Measurements from ENCODE around the gene RAD21L1. TPM values are rescaled to one million over a fixed set of nuclear protein-coding genes. Genes with fewer than 3 reads are reported as not detected.
A peak's percentile ranks its signal among the peaks of the same experiment; 100 is the strongest.

The RAD21L1 gene
- total RNA-seq, 1 donor from 2014 or later = not detected

GRCh38 chr20:1267161-1267560 lies 41.3 kb downstream of the RAD21L1 start:
- Histone ChIP-seq H3K27me3 (peaks cover 28% of the 10 kb centered on the region), H3K36me3 (no peaks in the 10 kb centered on the region), H3K9ac (no peak overlapping the region), H3K4me2 (peak overlapping the region; percentile 83), H3K9me3 (ENCODE audit: low read depth) (no peaks in the 10 kb centered on the region), H3F3A (ENCODE audit: low read depth) (peaks cover 22% of the 10 kb centered on the region), H3K4me1 (peaks cover 8% of the 10 kb centered on the region), H2AFZ (replicated peaks) (no peak overlapping the region), H3K4me3 (peak overlapping the region; percentile 81), H3K27ac (no peak overlapping the region), H3K79me2 (ENCODE audit: low read depth) (no peaks in the 10 kb centered on the region), H4K20me1 (ENCODE audit: low read depth) (peaks cover 6% of the 10 kb centered on the region)
- peaks cover 2% of the 10 kb centered on the region for H3K9me3 Mint-ChIP-seq
- peaks cover 11% of the 10 kb centered on the region for H3K4me1 Mint-ChIP-seq
- H3K27ac Mint-ChIP-seq = no peak overlapping the region
- H3K27me3 Mint-ChIP-seq (ENCODE audit: insufficient read depth, low read depth) = peaks cover 15% of the 10 kb centered on the region
- H3K4me3 Mint-ChIP-seq = peak overlapping the region; percentile 87
- TF ChIP-seq EZH2 (IDR thresholded peaks at IDR 0.05) (no peak), CTCF (IDR thresholded peaks at IDR 0.05) (no peak), EZH2phosphoT487 (IDR thresholded peaks at IDR 0.05) (no peak)
- peak; percentile 11 for DNase-seq (ENCODE audit: low spot score)
- H3K36me3 Mint-ChIP-seq = no peaks in the 10 kb centered on the region

- peaks cover 22% of the 10 kb centered on the region for H3F3A ChIP-seq (ENCODE audit: low read depth)
- peaks cover 28% of the 10 kb centered on the region for H3K27me3 ChIP-seq
- Mint-ChIP-seq H3K4me1 (peaks cover 11% of the 10 kb centered on the region), H3K27ac (no peak overlapping the region), H3K9me3 (no peaks in the 10 kb centered on the region), H3K4me3 (peak overlapping the region; percentile 87), H3K36me3 (no peaks in the 10 kb centered on the region), H3K27me3 (ENCODE audit: insufficient read depth, low read depth) (peaks cover 15% of the 10 kb centered on the region)
- no peak overlapping the region for H3K27ac ChIP-seq
- H3K4me3 ChIP-seq = no peak overlapping the region
- peaks cover 8% of the 10 kb centered on the region for H3K4me1 ChIP-seq
- H3K4me2 ChIP-seq = no peak overlapping the region
- H3K9me3 ChIP-seq (ENCODE audit: low read depth) = no peaks in the 10 kb centered on the region
- no peaks in the 10 kb centered on the region for H3K36me3 ChIP-seq
- no peak overlapping the region for H3K9ac ChIP-seq
- H3K79me2 ChIP-seq (ENCODE audit: low read depth) = no peaks in the 10 kb centered on the region
- TF ChIP-seq EZH2phosphoT487 (IDR thresholded peaks at IDR 0.05) (no peak), EZH2 (IDR thresholded peaks at IDR 0.05) (no peak), CTCF (IDR thresholded peaks at IDR 0.05) (no peak)
- no peak overlapping the region for H2AFZ ChIP-seq (replicated peaks)
- H4K20me1 ChIP-seq (ENCODE audit: low read depth) = peaks cover 6% of the 10 kb centered on the region
- no peak for DNase-seq (ENCODE audit: low spot score)
These were observed 42.0 kb downstream of the RAD21L1 start for GRCh38 chr20:1267809-1268374.

DNA sequence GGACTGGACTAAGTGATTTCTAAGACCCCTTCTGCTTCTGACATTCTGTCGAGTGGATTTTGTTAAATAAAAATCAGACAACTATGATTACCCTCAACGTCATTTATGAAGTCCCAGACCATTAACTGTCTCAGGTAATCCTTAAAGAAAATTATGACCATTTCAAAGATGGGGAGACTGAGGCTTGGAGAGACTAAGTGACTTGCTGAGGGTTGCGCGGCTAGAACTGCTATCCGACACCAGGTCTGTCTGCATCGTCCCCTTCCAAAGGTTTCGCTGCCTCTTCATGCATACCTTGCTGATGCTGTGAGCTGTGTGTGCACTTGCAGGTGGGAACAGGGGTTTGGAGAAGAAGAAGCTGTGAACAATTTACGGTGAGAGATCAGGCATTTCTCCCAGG lies 43.4 kb downstream of the RAD21L1 start:
- Mint-ChIP-seq H3K4me3 (no peak overlapping the region), H3K27ac (no peak overlapping the region), H3K9me3 (no peaks in the 10 kb centered on the region), H3K4me1 (peaks cover 11% of the 10 kb centered on the region), H3K27me3 (ENCODE audit: insufficient read depth, low read depth) (peaks cover 15% of the 10 kb centered on the region), H3K36me3 (no peaks in the 10 kb centered on the region)
- Histone ChIP-seq H3K4me2 (no peak overlapping the region), H3K27me3 (peaks cover 28% of the 10 kb centered on the region), H3K4me3 (no peak overlapping the region), H3K9me3 (ENCODE audit: low read depth) (no peaks in the 10 kb centered on the region), H3K9ac (no peak overlapping the region), H2AFZ (replicated peaks) (no peak overlapping the region), H3K36me3 (no peaks in the 10 kb centered on the region), H3F3A (ENCODE audit: low read depth) (peaks cover 22% of the 10 kb centered on the region), H4K20me1 (ENCODE audit: low read depth) (peaks cover 6% of the 10 kb centered on the region), H3K4me1 (peaks cover 8% of the 10 kb centered on the region), H3K27ac (no peak overlapping the region), H3K79me2 (ENCODE audit: low read depth) (no peaks in the 10 kb centered on the region)
- no peak for DNase-seq (ENCODE audit: low spot score)
- no peak for TF ChIP-seq EZH2 (IDR thresholded peaks at IDR 0.05)
- TF ChIP-seq CTCF (IDR thresholded peaks at IDR 0.05) = no peak
- no peak for TF ChIP-seq EZH2phosphoT487 (IDR thresholded peaks at IDR 0.05)
